Midbrain (tissue), 1 donor: Measurements from ENCODE around the gene OR2A2.

Experiments
- DNase-seq: peaks from one replicate; lab custom pipeline; 2025; lab: John Stamatoyannopoulos, UW

Gene OR2A2

DNA sequence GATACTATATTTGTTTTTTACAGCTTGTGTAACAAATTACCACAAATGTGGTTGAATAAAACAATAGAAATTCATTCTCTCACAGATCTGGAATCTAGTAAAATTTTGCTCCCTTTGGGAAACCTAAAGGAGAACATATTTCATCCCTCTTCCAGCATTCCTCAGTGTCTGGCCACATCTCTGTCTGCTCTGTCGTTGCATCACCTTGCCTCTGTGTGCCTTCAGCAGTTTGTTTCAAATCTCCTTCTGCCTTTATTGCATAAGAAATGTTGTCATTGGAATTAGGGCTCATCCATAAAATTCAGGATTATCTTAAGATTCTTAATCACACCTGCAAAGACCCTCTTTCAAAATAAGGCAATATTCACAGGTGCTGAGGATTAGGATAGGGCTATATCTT lies 28.1 kb downstream of the OR2A2 start:
- DNase-seq, result no peak

DNA sequence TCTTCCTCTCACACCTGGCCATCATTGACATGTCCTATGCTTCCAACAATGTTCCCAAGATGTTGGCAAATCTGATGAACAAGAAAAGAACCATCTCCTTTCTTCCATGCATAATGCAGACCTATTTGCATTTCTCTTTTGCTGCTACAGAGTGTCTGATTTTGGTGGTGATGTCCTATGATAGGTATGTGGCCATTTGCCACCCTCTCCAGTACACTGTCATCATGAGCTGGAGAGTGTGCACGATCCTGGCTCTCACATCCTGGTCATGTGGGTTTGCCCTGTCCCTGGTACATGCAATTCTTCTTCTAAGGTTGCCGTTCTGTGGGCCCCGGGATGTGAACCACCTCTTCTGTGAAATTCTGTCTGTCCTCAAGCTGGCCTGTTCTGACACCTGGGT lies 32.8 kb downstream of the OR2A2 start:
- DNase-seq, result no peak

DNA sequence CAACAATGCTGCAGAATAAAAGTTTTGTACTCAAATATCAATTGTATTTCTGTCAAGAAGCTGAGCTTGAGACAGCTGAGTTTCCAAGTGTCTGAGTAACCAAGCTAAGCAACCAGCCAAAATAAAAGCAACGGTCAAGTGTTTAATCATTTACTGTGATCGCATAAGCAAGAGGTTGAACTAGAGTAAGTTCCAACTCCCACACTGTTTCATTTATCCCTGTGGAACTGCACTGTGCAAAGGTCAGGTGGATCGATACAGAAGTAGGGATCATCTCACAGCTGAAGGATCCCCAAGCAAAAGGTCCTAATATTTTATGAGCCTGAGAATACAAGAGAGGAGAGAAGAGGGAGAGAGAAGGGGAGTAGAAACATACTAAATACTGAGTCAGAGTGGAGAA lies 35.0 kb downstream of the OR2A2 start:
- no peak for DNase-seq

DNA sequence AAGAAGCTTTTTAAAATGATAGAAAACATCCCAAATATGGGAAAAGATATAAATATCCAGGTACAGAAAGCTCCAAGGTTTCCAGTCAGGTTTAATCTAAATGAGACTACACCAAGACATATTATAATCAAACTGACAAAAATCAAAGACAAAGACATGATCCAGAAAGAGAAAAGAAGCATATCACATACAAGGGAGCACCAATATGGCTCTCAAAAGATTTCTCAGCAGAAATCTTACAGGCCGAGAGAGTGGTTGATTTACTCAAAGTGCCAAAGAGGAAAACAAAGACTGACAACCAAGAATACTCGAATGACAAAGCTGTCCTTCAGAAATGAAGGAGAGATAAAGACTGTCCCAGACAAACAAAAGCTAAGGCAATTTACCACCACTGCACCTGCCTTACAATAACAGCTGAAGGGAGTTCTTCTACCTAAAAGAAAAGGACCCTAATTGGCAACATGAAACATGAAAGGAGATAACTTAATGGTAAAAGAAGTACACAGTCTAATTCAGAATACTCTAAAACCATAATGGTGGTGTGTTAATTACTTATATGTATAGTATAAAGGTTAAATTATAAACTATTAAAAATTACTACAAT lies 38.9 kb downstream of the OR2A2 start:
- DNase-seq, result no peak

DNA sequence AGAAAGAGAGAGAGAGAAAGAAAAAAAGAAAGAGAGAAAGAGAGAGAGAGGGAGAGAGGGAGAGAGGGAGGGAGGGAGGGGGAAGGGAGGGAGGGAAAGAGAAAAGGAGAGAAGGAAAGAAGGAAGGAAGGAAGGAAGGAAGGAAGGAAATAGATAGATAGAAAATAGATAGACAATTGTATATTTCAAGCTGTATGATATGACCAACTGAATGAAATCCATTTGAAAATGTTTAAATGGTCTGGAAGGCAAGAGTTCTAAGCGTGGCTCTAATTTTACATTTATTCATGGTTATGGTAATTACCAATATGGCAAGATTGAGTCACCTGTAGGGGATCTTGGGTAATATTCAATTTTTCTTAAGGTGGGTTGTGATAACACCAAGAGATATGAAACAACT lies 49.5 kb downstream of the OR2A2 start:
- no peak for DNase-seq
